Measurements from ENCODE around the gene RABGGTB.

RABGGTB gene

GRCh38 chr1:75768016-75768415 is 18.0 kb upstream of the RABGGTB start:
- TF ChIP-seq REST (IDR thresholded peaks at IDR 0.05; ENCODE audit: insufficient read depth in 1 of 2, low read depth in 2 of 2, low read length in 2 of 2) (no peak), POLR2AphosphoS5 (IDR thresholded peaks at IDR 0.05; ENCODE audit: low read depth, low read length) (no peak), TAF1 (IDR thresholded peaks at IDR 0.05; ENCODE audit: borderline replicate concordance, insufficient read depth, low read length) (no peak), FOXP2 (optimal IDR thresholded peaks at IDR 0.05; ENCODE audit: borderline replicate concordance, extremely low read depth, extremely low read length, insufficient read depth) (no peak), SIN3A (IDR thresholded peaks at IDR 0.05; ENCODE audit: borderline replicate concordance, insufficient read depth, low read length) (no peak)

- TF ChIP-seq REST (IDR thresholded peaks at IDR 0.05; ENCODE audit: insufficient read depth in 1 of 2, low read depth in 2 of 2, low read length in 2 of 2) (no peak), POLR2AphosphoS5 (IDR thresholded peaks at IDR 0.05; ENCODE audit: low read depth, low read length) (no peak), FOXP2 (optimal IDR thresholded peaks at IDR 0.05; ENCODE audit: borderline replicate concordance, extremely low read depth, extremely low read length, insufficient read depth) (no peak), TAF1 (IDR thresholded peaks at IDR 0.05; ENCODE audit: borderline replicate concordance, insufficient read depth, low read length) (no peak), SIN3A (IDR thresholded peaks at IDR 0.05; ENCODE audit: borderline replicate concordance, insufficient read depth, low read length) (no peak)
These were observed 15.3 kb upstream of the RABGGTB start for GRCh38 chr1:75770761-75771160.

DNA sequence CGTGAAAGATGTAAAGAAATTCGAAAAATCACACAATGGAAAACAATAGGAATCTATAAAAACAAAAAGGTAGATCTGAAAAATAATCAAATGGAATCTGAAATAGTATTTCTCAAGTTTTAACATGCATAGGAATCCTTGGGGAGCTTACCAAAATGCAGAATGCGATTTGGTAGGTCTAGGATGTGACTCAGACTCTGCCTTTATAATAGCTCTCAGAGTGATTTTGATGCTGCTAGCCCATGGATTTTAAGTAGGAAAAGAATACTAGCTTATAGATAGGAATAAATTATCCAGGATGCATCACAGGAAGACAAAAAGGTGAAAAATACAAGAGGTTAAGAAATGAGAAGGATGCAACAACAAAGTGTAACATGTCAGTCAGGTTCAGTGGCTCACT is 14.1 kb upstream of the RABGGTB start:
- TF ChIP-seq TAF1 (IDR thresholded peaks at IDR 0.05; ENCODE audit: borderline replicate concordance, insufficient read depth, low read length) (no peak), REST (IDR thresholded peaks at IDR 0.05; ENCODE audit: insufficient read depth in 1 of 2, low read depth in 2 of 2, low read length in 2 of 2) (no peak), SIN3A (IDR thresholded peaks at IDR 0.05; ENCODE audit: borderline replicate concordance, insufficient read depth, low read length) (no peak), POLR2AphosphoS5 (IDR thresholded peaks at IDR 0.05; ENCODE audit: low read depth, low read length) (no peak), FOXP2 (optimal IDR thresholded peaks at IDR 0.05; ENCODE audit: borderline replicate concordance, extremely low read depth, extremely low read length, insufficient read depth) (no peak)

DNA sequence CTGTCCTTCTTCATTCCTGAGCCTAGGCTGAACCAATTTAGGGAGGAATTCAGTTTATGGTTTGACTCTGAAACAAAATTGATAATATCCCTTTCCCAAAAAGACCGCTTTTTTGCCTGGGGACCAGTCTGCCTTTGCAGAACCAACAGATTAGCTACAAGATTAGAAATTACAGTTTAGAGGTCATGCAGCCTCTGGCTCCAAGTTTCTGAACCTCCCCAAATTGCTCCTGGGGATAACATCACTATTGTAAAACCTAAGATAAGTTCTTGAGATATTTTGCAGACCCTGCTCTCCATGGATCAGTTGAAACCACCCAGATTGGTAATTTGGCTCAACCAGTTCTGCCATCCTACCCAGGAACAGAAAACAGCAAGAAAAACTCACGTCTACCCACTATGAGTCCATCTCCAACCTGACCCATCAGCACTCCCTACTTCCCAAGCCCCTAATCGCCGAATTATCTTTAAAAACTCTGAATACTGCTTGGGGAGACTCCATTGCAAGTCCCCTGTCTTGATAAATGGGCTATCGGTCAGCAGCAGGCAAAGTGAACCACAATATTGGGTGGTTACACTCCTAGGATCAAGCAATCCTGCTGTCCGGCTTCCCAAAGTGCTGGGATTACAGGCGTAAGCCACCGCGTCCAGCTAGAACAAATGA is 605 bp upstream of the RABGGTB start:
- TF ChIP-seq REST (IDR thresholded peaks at IDR 0.05; ENCODE audit: insufficient read depth in 1 of 2, low read depth in 2 of 2, low read length in 2 of 2) = no peak
- no peak for TF ChIP-seq SIN3A (IDR thresholded peaks at IDR 0.05; ENCODE audit: borderline replicate concordance, insufficient read depth, low read length)
- TF ChIP-seq TAF1 (IDR thresholded peaks at IDR 0.05; ENCODE audit: borderline replicate concordance, insufficient read depth, low read length) = no peak
- no peak for TF ChIP-seq FOXP2 (optimal IDR thresholded peaks at IDR 0.05; ENCODE audit: borderline replicate concordance, extremely low read depth, extremely low read length, insufficient read depth)
- TF ChIP-seq POLR2AphosphoS5 (IDR thresholded peaks at IDR 0.05; ENCODE audit: low read depth, low read length) = no peak

Data from PFSK-1 (cell line).